Peyer's patch (tissue), 4 donors: ENCODE data around the gene TMEM117.

Source experiments
- CTCF ChIP-seq, 6 experiments: fragments of 450-650 bp in 4 of 6; fragments of 200-600 bp in 2 of 6; sonication (generic) in 1 of 6; IDR thresholded peaks; one replicate each; pipeline ENCODE4 v1.5.1; 2017 to 2019; ENCODE audit warnings: antibody characterized with exemption in 6 of 6, mild to moderate bottlenecking in 3 of 6, moderate library complexity in 1 of 6
- POLR2A ChIP-seq, 2 donors: fragments of 450-650 bp; IDR thresholded peaks; one replicate each; pipeline ENCODE4 v1.5.1; 2017; ENCODE audit warnings: antibody characterized with exemption in 2 of 2, mild to moderate bottlenecking in 2 of 2, moderate library complexity in 2 of 2

- no peak for TF ChIP-seq POLR2A (IDR thresholded peaks at IDR 0.05)
- no peak for TF ChIP-seq CTCF (IDR thresholded peaks at IDR 0.05)
These were observed 49.0 kb downstream of the TMEM117 start for GRCh38 chr12:43884683-43885410.
